Measurements from ENCODE around the gene COMMD1.

The COMMD1 gene

GRCh38 chr2:62180975-62181374 lies 275.5 kb downstream of the COMMD1 start:
- no peak for DNase-seq (ENCODE audit: low spot score)

- DNase-seq (ENCODE audit: low spot score): no peak
Observed at GRCh38 chr2:62181843-62182242, 276.4 kb downstream of the COMMD1 start.

GRCh38 chr2:62184512-62185230 lies 279.2 kb downstream of the COMMD1 start:
- DNase-seq (ENCODE audit: low spot score): no peak
